KG1 (cell line): ENCODE measurements around the gene LENG9.
"Not testable (repeated sequence)": the region's sequence is repeated elsewhere in the genome, so short reads cannot be mapped to it uniquely, and the experiment has no call there.

Experiments used
- DNase-seq: peaks from one replicate; lab custom pipeline; 2025; lab: John Stamatoyannopoulos, UW

LENG9 gene

GRCh38 chr19:54459282-54460229 is 4.0 kb downstream of the LENG9 start:
- no peak for DNase-seq

GRCh38 chr19:54458648-54459281 is 4.8 kb downstream of the LENG9 start:
- DNase-seq = no peak

GRCh38 chr19:54457773-54458647 is 5.6 kb downstream of the LENG9 start:
- no peak for DNase-seq

- no peak for DNase-seq
Observed at GRCh38 chr19:54456423-54457373, 6.9 kb downstream of the LENG9 start.

GRCh38 chr19:54455786-54456422 is 7.7 kb downstream of the LENG9 start:
- no peak for DNase-seq

GRCh38 chr19:54454781-54455675 is 8.6 kb downstream of the LENG9 start:
- no peak for DNase-seq

GRCh38 chr19:54453921-54454780 is 9.4 kb downstream of the LENG9 start:
- DNase-seq = no peak

GRCh38 chr19:54452626-54453025 is 11.0 kb downstream of the LENG9 start:
- DNase-seq = no peak

GRCh38 chr19:54451997-54452396 is 11.6 kb downstream of the LENG9 start:
- no peak for DNase-seq

- DNase-seq = no peak
Observed at GRCh38 chr19:54451331-54451871, 12.2 kb downstream of the LENG9 start.

- no peak for DNase-seq
Observed at GRCh38 chr19:54449701-54450069, 13.9 kb downstream of the LENG9 start.

GRCh38 chr19:54448774-54449700 is 14.5 kb downstream of the LENG9 start, which contains the start of gene LENG8:
LENG8 (plus strand) TSS chr19:54449199; CDS start chr19:54451345, 2,146 bp downstream.
- DNase-seq = peak; percentile 98

- peak; percentile 64 for DNase-seq
Observed at GRCh38 chr19:54448040-54448773, 15.4 kb downstream of the LENG9 start.

- DNase-seq = not testable (repeated sequence)
Observed at GRCh38 chr19:54446349-54446748, 17.2 kb downstream of the LENG9 start.

- DNase-seq = no peak
Observed at GRCh38 chr19:54444737-54445136, 18.8 kb downstream of the LENG9 start.

GRCh38 chr19:54440641-54441040 is 22.9 kb downstream of the LENG9 start:
- DNase-seq = no peak
